Esophagus muscularis mucosa (tissue), 4 donors: ENCODE results near the gene TNFRSF14. TPM values are rescaled to one million over a fixed set of nuclear protein-coding genes. Genes with fewer than 3 reads are reported as not detected.

Source experiments
- DNase-seq: peaks from one replicate; pipeline ENCODE4 v3.0.0-alpha.2; 2017; ENCODE audit errors: extremely low spot score
- H3K27ac ChIP-seq, 4 donors: fragments of 200-600 bp; sonication (generic); replicated peaks in 1 of 4; 1 replicate in 3 of 4; 2 replicates in 1 of 4; pipeline ENCODE4 v1.5.1; 2016 to 2019; ENCODE audit warnings: mild to moderate bottlenecking in 1 of 4
- H3K27me3 ChIP-seq, 4 donors: fragments of 200-600 bp; sonication (generic); one replicate each; pipeline versions ENCODE4 v1.5.1 to v1.6.0; 2016 to 2019
- H3K36me3 ChIP-seq, 4 donors: fragments of 200-600 bp; sonication (generic); one replicate each; pipeline ENCODE4 v1.5.1; 2016 to 2019
- H3K4me1 ChIP-seq, 4 donors: fragments of 200-600 bp; sonication (generic); one replicate each; pipeline ENCODE4 v1.5.1; 2016 to 2019
- H3K4me3 ChIP-seq, 4 donors: fragments of 200-600 bp; sonication (generic); 1 replicate in 2 of 4; 2 replicates in 2 of 4; pipeline ENCODE4 v1.5.1; 2016 to 2019; ENCODE audit warnings: mild to moderate bottlenecking in 4 of 4, moderate library complexity in 1 of 4
- H3K9me3 ChIP-seq, 4 donors: fragments of 200-600 bp; sonication (generic); 1 replicate in 3 of 4; 2 replicates in 1 of 4; pipeline ENCODE4 v1.5.1; 2016 to 2019
- CTCF ChIP-seq, 3 experiments: fragments of 200-600 bp in 2 of 3; fragments of 450-650 bp in 1 of 3; sonication (generic) in 2 of 3; IDR thresholded peaks; one replicate each; pipeline ENCODE4 v1.5.1; 2017 to 2019; ENCODE audit warnings: antibody characterized with exemption in 3 of 3, mild to moderate bottlenecking in 2 of 3, moderate library complexity in 1 of 3
- EP300 ChIP-seq: sonication (generic); formaldehyde crosslinking; IDR thresholded peaks from one replicate; pipeline ENCODE4 v1.6.1; 2017; ENCODE audit warnings: antibody characterized with exemption
- POLR2A ChIP-seq: fragments of 450-650 bp; IDR thresholded peaks from one replicate; pipeline ENCODE4 v1.6.1; 2017; ENCODE audit warnings: antibody characterized with exemption, moderate library complexity, mild to moderate bottlenecking, low read depth
- POLR2AphosphoS5 ChIP-seq, 2 donors: sonication (generic); formaldehyde crosslinking; IDR thresholded peaks; one replicate each; pipeline ENCODE4 v1.6.1; 2017; ENCODE audit warnings: antibody characterized with exemption in 2 of 2
- WGBS: methylation state at CpG from one replicate; pipeline ENCODE4 v1.1.5; 2018; 5-methylcytosine and 5-hydroxymethylcytosine counted together
- intact Hi-C: fragments of 100-400 bp; cut with DNase I; formaldehyde crosslinking; loops from one replicate; pipeline ENCODE4 v1.15.1; 2023
- total RNA-seq, 4 donors: library from RNA; depleted of rRNA; stranded (reverse); fragments of >200 nt; gene quantifications; one replicate each; pipeline versions ENCODE4 v1.1.0 to v1.2.1, GENCODE V29; 2016

TNFRSF14 gene
- total RNA-seq, 4 donors from 2014 or later, result 26.2 to 49.2 (median 42.5) TPM

GRCh38 chr1:2610036-2610959 lies 54.1 kb downstream of the TNFRSF14 start:
- 68% methylated on average over 11 of the region's 21 CpGs for WGBS
- Histone ChIP-seq H3K27me3 (peaks cover 0 to 77% (median 3%) of the 10 kb centered on the region in 4 donors), H3K36me3 (no peaks in the 10 kb centered on the region), H3K9me3 (peaks cover 0 to 22% (median 16%) of the 10 kb centered on the region in 4 donors), H3K4me3 (peak overlapping the region in 2 of 4 donors; percentile 19 to 24), H3K27ac (no peak overlapping the region), H3K4me1 (peaks cover 12 to 21% (median 17%) of the 10 kb centered on the region in 4 donors)
- DNase-seq, result no peak
- intact Hi-C loops, result no loop called here
- TF ChIP-seq POLR2A (no peak), CTCF (IDR thresholded peaks at IDR 0.05) (no peak)

GRCh38 chr1:2611031-2611501 lies 54.9 kb downstream of the TNFRSF14 start:
- Histone ChIP-seq H3K27me3 (peaks cover 0 to 69% (median 3%) of the 10 kb centered on the region in 4 donors), H3K9me3 (peaks cover 0 to 29% (median 18%) of the 10 kb centered on the region in 4 donors), H3K27ac (no peak overlapping the region), H3K4me3 (peak overlapping the region; percentile 8 to 28 (median 22)), H3K36me3 (no peaks in the 10 kb centered on the region), H3K4me1 (peaks cover 12 to 21% (median 17%) of the 10 kb centered on the region in 4 donors)
- TF ChIP-seq CTCF (IDR thresholded peaks at IDR 0.05) (no peak), POLR2AphosphoS5 (IDR thresholded peaks at IDR 0.05) (no peak), POLR2A (no peak), EP300 (no peak)
- intact Hi-C loops, result no loop called here
- 15% methylated on average over 5 of the region's 24 CpGs for WGBS
- no peak for DNase-seq

GRCh38 chr1:2611621-2612437 lies 55.7 kb downstream of the TNFRSF14 start:
- Histone ChIP-seq H3K4me3 (no peak overlapping the region), H3K27ac (no peak overlapping the region), H3K4me1 (peaks cover 12 to 20% (median 17%) of the 10 kb centered on the region in 4 donors), H3K9me3 (peaks cover 0 to 35% (median 18%) of the 10 kb centered on the region in 4 donors), H3K36me3 (no peaks in the 10 kb centered on the region), H3K27me3 (peaks cover 0 to 67% (median 3%) of the 10 kb centered on the region in 4 donors)
- intact Hi-C loops, result no loop called here
- 85% methylated on average over 6 of the region's 19 CpGs for WGBS
- no peak for DNase-seq
- TF ChIP-seq POLR2AphosphoS5 (IDR thresholded peaks at IDR 0.05) (no peak), EP300 (no peak), CTCF (IDR thresholded peaks at IDR 0.05) (no peak), POLR2A (no peak)

- Histone ChIP-seq H3K9me3 (peaks cover 0 to 36% (median 18%) of the 10 kb centered on the region in 4 donors), H3K4me1 (peaks cover 3 to 12% (median 10%) of the 10 kb centered on the region in 4 donors), H3K36me3 (no peaks in the 10 kb centered on the region), H3K4me3 (no peak overlapping the region), H3K27me3 (peaks cover 0 to 64% (median 3%) of the 10 kb centered on the region in 4 donors), H3K27ac (no peak overlapping the region)
- WGBS, result 63% methylated on average over 9 of the region's 11 CpGs
- no peak for DNase-seq
- intact Hi-C loops, result no loop called here
- no peak for TF ChIP-seq CTCF (IDR thresholded peaks at IDR 0.05)
- TF ChIP-seq POLR2AphosphoS5 (IDR thresholded peaks at IDR 0.05), result no peak
- TF ChIP-seq POLR2A, result no peak
- no peak for TF ChIP-seq EP300
These were observed 56.6 kb downstream of the TNFRSF14 start for GRCh38 chr1:2612591-2613365.
